ENCODE results near the gene OR10H5.
"Not testable (repeated sequence)": the region's sequence is repeated elsewhere in the genome, so short reads cannot be mapped to it uniquely, and the experiment has no call there.

Gene OR10H5

DNA sequence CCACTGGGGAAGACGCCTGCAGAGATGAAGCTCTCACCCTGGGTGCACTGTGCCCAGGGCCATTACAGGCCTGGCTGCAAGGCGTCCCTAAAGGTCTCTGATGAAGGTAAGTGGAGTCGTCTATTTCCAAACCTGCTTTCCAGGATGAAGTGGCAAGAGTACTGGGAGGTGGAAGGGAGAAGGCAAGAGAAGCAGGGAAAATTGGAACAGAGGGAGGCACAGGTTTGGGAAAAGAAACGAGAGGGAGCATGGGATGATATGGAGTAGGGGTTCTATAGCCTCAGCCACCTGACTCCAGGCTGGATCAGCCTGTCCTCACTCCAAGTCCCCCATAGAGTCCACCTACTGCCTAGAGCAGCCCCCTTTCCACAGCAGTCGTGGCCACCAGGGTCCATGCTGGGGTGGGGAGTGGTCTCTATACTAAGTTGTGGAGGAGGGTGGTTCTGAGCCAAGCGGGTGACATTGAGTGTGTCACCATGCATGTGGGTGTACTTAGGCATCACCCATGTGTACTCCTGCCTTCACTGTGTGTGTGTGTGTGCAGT is at the start of gene OR10H5:
Gene OR10H5 (plus strand): TSS at position 51 of the 545 bp plus-strand sequence. CDS start 6,388 bp downstream, outside the sequence.
- no peak for TF ChIP-seq YY1 (IDR thresholded peaks at IDR 0.05; ENCODE audit: insufficient read depth, insufficient read length)
- TF ChIP-seq ZNF274 (IDR thresholded peaks at IDR 0.05; ENCODE audit: low read depth, low read length), result no peak
- no peak for TF ChIP-seq SUZ12 (IDR thresholded peaks at IDR 0.05; ENCODE audit: extremely low read depth, insufficient read depth, insufficient read length)
- no peaks in the 10 kb centered on the region for H3K9me3 ChIP-seq (ENCODE audit: insufficient read depth, low read length)
- H3K9ac ChIP-seq (ENCODE audit: insufficient read length, low read depth), result no peak within 1 kb of the TSS

GRCh38 chr19:15737722-15738121 is 49.7 kb upstream of the OR10H5 start, which contains the start of gene OR10H3:
Gene OR10H3 (plus strand): TSS chr19:15737985. CDS start chr19:15741393, 3,408 bp downstream.
- no peaks in the 10 kb centered on the region for H3K4me1 ChIP-seq (ENCODE audit: insufficient read depth, insufficient read length)
- no peak for TF ChIP-seq YY1 (IDR thresholded peaks at IDR 0.05; ENCODE audit: insufficient read depth, insufficient read length)
- no peak for TF ChIP-seq ZNF274 (IDR thresholded peaks at IDR 0.05; ENCODE audit: low read depth, low read length)
- no peak for TF ChIP-seq SUZ12 (IDR thresholded peaks at IDR 0.05; ENCODE audit: extremely low read depth, insufficient read depth, insufficient read length)
- H3K4me3 ChIP-seq (ENCODE audit: insufficient read length, low read depth), result no peak within 1 kb of the TSS
- H3K9me3 ChIP-seq (ENCODE audit: insufficient read depth, low read length), result peaks cover 19% of the 10 kb centered on the region
- no peaks in the 10 kb centered on the region for H3K27me3 ChIP-seq (ENCODE audit: insufficient read depth, insufficient read length)
- H3K36me3 ChIP-seq (ENCODE audit: insufficient read depth, insufficient read length, low read length), result no peaks in the 10 kb centered on the region
- no peak for DNase-seq (ENCODE audit: low read depth, low spot score)
- H3K9ac ChIP-seq (ENCODE audit: insufficient read length, low read depth), result no peak within 1 kb of the TSS

More for the DNA sequence above, at the start of gene OR10H5:
- Histone ChIP-seq H3K4me1 (ENCODE audit: insufficient read depth, insufficient read length) (no peaks in the 10 kb centered on the region), H3K4me3 (ENCODE audit: insufficient read length, low read depth) (no peak within 1 kb of the TSS), H3K36me3 (ENCODE audit: insufficient read depth, insufficient read length, low read length) (no peaks in the 10 kb centered on the region), H3K27me3 (ENCODE audit: insufficient read depth, insufficient read length) (peaks cover 3% of the 10 kb centered on the region)
- no peak for DNase-seq (ENCODE audit: low read depth, low spot score)

DNA sequence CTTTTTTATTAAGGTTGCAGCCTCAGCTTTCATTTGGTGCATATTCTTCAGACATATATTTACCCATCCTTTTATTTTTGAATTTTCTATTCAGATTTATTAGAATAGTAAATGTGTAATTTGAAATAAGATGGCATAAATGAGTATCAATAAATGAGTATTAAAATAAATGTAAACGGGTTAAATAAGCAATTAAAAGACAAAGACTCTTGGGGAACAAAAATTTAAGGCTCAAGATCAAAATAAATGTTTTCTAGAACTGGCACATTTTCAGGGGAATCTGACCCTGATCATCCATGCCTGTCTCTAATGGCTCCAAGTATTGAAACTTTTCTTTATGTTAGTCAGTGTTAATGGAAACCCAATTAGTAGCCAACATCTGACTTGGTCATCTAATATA is 46.7 kb upstream of the OR10H5 start:
- no peak for DNase-seq (ENCODE audit: low read depth, low spot score)
- no peak overlapping the region for H3K9ac ChIP-seq (ENCODE audit: insufficient read length, low read depth)
- H3K9me3 ChIP-seq (ENCODE audit: insufficient read depth, low read length), result peaks cover 19% of the 10 kb centered on the region
- H3K4me1 ChIP-seq (ENCODE audit: insufficient read depth, insufficient read length), result no peaks in the 10 kb centered on the region
- no peaks in the 10 kb centered on the region for H3K27me3 ChIP-seq (ENCODE audit: insufficient read depth, insufficient read length)
- H3K36me3 ChIP-seq (ENCODE audit: insufficient read depth, insufficient read length, low read length), result no peaks in the 10 kb centered on the region
- TF ChIP-seq SUZ12 (IDR thresholded peaks at IDR 0.05; ENCODE audit: extremely low read depth, insufficient read depth, insufficient read length) (no peak), YY1 (IDR thresholded peaks at IDR 0.05; ENCODE audit: insufficient read depth, insufficient read length) (no peak), ZNF274 (IDR thresholded peaks at IDR 0.05; ENCODE audit: low read depth, low read length) (no peak)
- no peak overlapping the region for H3K4me3 ChIP-seq (ENCODE audit: insufficient read length, low read depth)

DNA sequence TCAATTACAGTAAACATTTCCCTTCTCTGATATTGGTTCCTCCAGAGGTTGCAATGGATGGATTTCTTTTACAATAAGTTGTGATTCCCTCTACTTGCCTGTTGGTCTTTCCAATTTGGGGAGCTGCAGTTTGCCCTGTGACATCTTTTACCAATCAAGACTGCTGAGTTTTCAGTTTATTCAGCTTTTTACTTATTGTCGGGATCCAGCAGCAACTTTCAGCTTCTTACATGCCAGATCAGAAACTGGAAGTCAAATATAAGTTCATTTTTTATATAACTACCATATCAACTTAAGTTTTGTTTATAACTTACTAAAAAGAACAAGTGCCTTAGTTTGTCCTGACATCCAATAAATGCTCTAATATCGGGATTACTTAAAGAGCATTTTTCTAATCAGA is 39.2 kb upstream of the OR10H5 start:
- Histone ChIP-seq H3K9me3 (ENCODE audit: insufficient read depth, low read length) (no peaks in the 10 kb centered on the region), H3K4me3 (ENCODE audit: insufficient read length, low read depth) (no peak overlapping the region), H3K4me1 (ENCODE audit: insufficient read depth, insufficient read length) (no peaks in the 10 kb centered on the region), H3K36me3 (ENCODE audit: insufficient read depth, insufficient read length, low read length) (no peaks in the 10 kb centered on the region), H3K9ac (ENCODE audit: insufficient read length, low read depth) (no peak overlapping the region), H3K27me3 (ENCODE audit: insufficient read depth, insufficient read length) (peaks cover 24% of the 10 kb centered on the region)
- TF ChIP-seq ZNF274 (IDR thresholded peaks at IDR 0.05; ENCODE audit: low read depth, low read length), result no peak
- no peak for TF ChIP-seq SUZ12 (IDR thresholded peaks at IDR 0.05; ENCODE audit: extremely low read depth, insufficient read depth, insufficient read length)
- no peak for TF ChIP-seq YY1 (IDR thresholded peaks at IDR 0.05; ENCODE audit: insufficient read depth, insufficient read length)
- DNase-seq (ENCODE audit: low read depth, low spot score), result no peak

DNA sequence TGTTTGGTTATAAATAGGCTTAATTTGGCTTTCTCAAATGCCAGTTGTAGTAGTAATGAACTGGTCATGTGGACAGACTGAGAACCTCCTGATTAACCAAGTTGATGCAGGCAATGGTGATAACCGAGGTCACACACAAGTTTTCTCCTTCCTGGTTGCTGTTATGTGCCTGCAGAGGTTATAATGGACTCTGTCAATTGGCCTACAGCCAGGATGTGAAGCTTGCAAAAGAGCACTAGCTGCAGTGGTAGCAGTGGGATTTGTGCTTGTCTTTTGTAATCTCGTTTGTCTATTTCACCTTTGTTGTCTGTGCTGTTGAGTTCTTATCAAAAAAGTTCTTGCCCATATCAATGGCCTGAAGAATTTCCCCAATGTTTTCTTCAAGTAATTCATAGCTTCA is 29.1 kb upstream of the OR10H5 start:
- H3K4me1 ChIP-seq (ENCODE audit: insufficient read depth, insufficient read length), result no peaks in the 10 kb centered on the region
- H3K27me3 ChIP-seq (ENCODE audit: insufficient read depth, insufficient read length), result peaks cover 13% of the 10 kb centered on the region
- H3K36me3 ChIP-seq (ENCODE audit: insufficient read depth, insufficient read length, low read length), result no peaks in the 10 kb centered on the region
- H3K9me3 ChIP-seq (ENCODE audit: insufficient read depth, low read length), result no peaks in the 10 kb centered on the region
- H3K4me3 ChIP-seq (ENCODE audit: insufficient read length, low read depth), result no peak overlapping the region
- no peak overlapping the region for H3K9ac ChIP-seq (ENCODE audit: insufficient read length, low read depth)
- DNase-seq (ENCODE audit: low read depth, low spot score), result no peak
- TF ChIP-seq YY1 (IDR thresholded peaks at IDR 0.05; ENCODE audit: insufficient read depth, insufficient read length) (no peak), ZNF274 (IDR thresholded peaks at IDR 0.05; ENCODE audit: low read depth, low read length) (no peak), SUZ12 (IDR thresholded peaks at IDR 0.05; ENCODE audit: extremely low read depth, insufficient read depth, insufficient read length) (no peak)

DNA sequence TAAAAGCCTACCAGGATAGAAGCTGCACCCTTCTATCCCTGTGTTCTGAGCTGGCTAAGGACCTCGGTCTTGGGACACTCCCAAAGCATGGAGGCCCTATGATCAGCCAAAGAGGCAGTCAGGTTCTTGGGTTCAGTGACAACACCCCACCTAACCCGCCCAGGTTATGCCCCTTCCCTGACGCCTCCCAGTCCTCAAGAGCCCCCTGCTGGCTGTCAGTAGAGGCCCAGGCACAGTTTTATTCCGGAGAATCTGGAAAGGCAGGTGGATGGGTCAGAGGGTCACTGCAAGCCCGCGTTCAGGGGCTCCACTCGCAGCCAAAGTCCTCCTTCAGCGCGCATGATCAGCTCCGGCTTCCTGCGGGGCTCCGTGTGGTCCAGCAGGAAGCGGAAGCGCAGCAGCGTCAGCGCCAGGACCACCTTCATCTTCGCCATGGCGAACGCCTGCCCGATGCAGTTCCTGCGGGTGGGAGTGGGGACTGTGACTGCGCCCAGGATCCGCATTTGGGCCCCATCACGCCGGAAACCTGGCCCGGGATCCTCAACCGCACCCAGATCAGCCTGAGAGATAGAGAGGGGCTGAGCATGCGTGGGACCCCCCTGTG is 27.4 kb upstream of the OR10H5 start:
- no peaks in the 10 kb centered on the region for H3K4me1 ChIP-seq (ENCODE audit: insufficient read depth, insufficient read length)
- TF ChIP-seq ZNF274 (IDR thresholded peaks at IDR 0.05; ENCODE audit: low read depth, low read length) (no peak), YY1 (IDR thresholded peaks at IDR 0.05; ENCODE audit: insufficient read depth, insufficient read length) (no peak), SUZ12 (IDR thresholded peaks at IDR 0.05; ENCODE audit: extremely low read depth, insufficient read depth, insufficient read length) (no peak)
- peak overlapping the region; percentile 42 for H3K9ac ChIP-seq (ENCODE audit: insufficient read length, low read depth)
- peak overlapping the region; percentile 22 for H3K4me3 ChIP-seq (ENCODE audit: insufficient read length, low read depth)
- no peaks in the 10 kb centered on the region for H3K9me3 ChIP-seq (ENCODE audit: insufficient read depth, low read length)
- no peak for DNase-seq (ENCODE audit: low read depth, low spot score)
- H3K27me3 ChIP-seq (ENCODE audit: insufficient read depth, insufficient read length), result peaks cover 14% of the 10 kb centered on the region
- no peaks in the 10 kb centered on the region for H3K36me3 ChIP-seq (ENCODE audit: insufficient read depth, insufficient read length, low read length)

- Histone ChIP-seq H3K4me1 (ENCODE audit: insufficient read depth, insufficient read length) (no peaks in the 10 kb centered on the region), H3K36me3 (ENCODE audit: insufficient read depth, insufficient read length, low read length) (no peaks in the 10 kb centered on the region), H3K9me3 (ENCODE audit: insufficient read depth, low read length) (no peaks in the 10 kb centered on the region), H3K4me3 (ENCODE audit: insufficient read length, low read depth) (no peak overlapping the region), H3K9ac (ENCODE audit: insufficient read length, low read depth) (no peak overlapping the region), H3K27me3 (ENCODE audit: insufficient read depth, insufficient read length) (peaks cover 31% of the 10 kb centered on the region)
- DNase-seq (ENCODE audit: low read depth, low spot score), result no peak
- TF ChIP-seq SUZ12 (IDR thresholded peaks at IDR 0.05; ENCODE audit: extremely low read depth, insufficient read depth, insufficient read length) (no peak), ZNF274 (IDR thresholded peaks at IDR 0.05; ENCODE audit: low read depth, low read length) (no peak), YY1 (IDR thresholded peaks at IDR 0.05; ENCODE audit: insufficient read depth, insufficient read length) (no peak)
Observed at GRCh38 chr19:15769586-15769985, 17.9 kb upstream of the OR10H5 start.

DNA sequence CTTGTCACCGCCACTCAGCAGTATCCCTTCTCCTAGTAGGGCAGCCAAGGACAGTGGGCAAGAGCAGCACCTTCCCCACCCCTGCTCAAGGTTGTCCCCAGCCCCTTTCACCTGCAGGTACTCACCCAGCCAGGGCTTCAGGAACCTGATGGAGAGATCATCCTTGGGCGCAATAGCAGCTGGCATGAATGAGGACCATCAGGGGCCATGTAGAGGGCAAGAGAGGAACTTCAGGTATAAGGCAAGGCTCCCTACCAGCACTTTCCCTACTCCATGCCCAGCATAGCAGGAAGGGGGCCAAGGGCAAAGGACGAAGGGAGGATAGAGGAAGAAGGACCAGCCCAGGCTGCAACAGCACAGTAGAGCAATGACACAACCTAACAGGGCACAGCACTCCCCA is 13.3 kb upstream of the OR10H5 start:
- DNase-seq (ENCODE audit: low read depth, low spot score); H3K9me3 ChIP-seq (ENCODE audit: insufficient read depth, low read length); H3K9ac ChIP-seq (ENCODE audit: insufficient read length, low read depth); H3K4me1 ChIP-seq (ENCODE audit: insufficient read depth, insufficient read length); H3K36me3 ChIP-seq (ENCODE audit: insufficient read depth, insufficient read length, low read length); H3K4me3 ChIP-seq (ENCODE audit: insufficient read length, low read depth): not testable (repeated sequence)
- H3K27me3 ChIP-seq (ENCODE audit: insufficient read depth, insufficient read length), result peaks cover 13% of the 10 kb centered on the region
